Heart left ventricle (tissue), 16 donors: ENCODE data around the gene PIAS2. TPM values are rescaled to one million over a fixed set of nuclear protein-coding genes. Genes with fewer than 3 reads are reported as not detected.

Experiments used
- ATAC-seq, 4 donors: fragments of 200-7000 bp; cut with Tn5 transposase; one replicate each; pipeline ENCODE4 v1.9.1; 2020 to 2022; ENCODE audit warnings: moderate library complexity in 4 of 4, mild to moderate bottlenecking in 3 of 4, moderate number of reproducible peaks in 1 of 4
- DNase-seq, 5 donors: peaks; one replicate each; pipeline ENCODE4 v3.0.0-alpha.2; 2020
- H3K27ac ChIP-seq, 12 donors: fragments of 200-600 bp; sonication (generic) in 4 of 12; one replicate each; pipeline versions ENCODE4 v1.5.0 to v1.8.0; 2016 to 2022; ENCODE audit warnings: mild to moderate bottlenecking in 2 of 12
- H3K27me3 ChIP-seq, 9 donors: fragments of 200-600 bp; sonication (generic) in 2 of 9; one replicate each; pipeline versions ENCODE4 v1.5.1 to v1.8.0; 2016 to 2022; ENCODE audit warnings: mild to moderate bottlenecking in 3 of 9
- H3K36me3 ChIP-seq, 9 donors: fragments of 200-600 bp; sonication (generic) in 2 of 9; one replicate each; pipeline versions ENCODE4 v1.5.0 to v1.8.0; 2018 to 2022; ENCODE audit warnings: mild to moderate bottlenecking in 2 of 9
- H3K4me1 ChIP-seq, 12 donors: fragments of 200-600 bp; sonication (generic) in 4 of 12; one replicate each; pipeline versions ENCODE4 v1.5.0 to v1.8.0; 2016 to 2022; ENCODE audit warnings: mild to moderate bottlenecking in 3 of 12
- H3K4me3 ChIP-seq, 12 donors: fragments of 200-600 bp; sonication (generic) in 4 of 12; one replicate each; pipeline versions ENCODE4 v1.5.0 to v1.8.0; 2017 to 2022; ENCODE audit warnings: mild to moderate bottlenecking in 9 of 12, moderate library complexity in 4 of 12
- H3K9me3 ChIP-seq, 12 donors: fragments of 200-600 bp; sonication (generic) in 4 of 12; one replicate each; pipeline versions ENCODE4 v1.5.0 to v1.8.0; 2016 to 2022; ENCODE audit warnings: mild to moderate bottlenecking in 1 of 12
- CTCF ChIP-seq, 12 donors: fragments of 200-600 bp; sonication (generic) in 4 of 12; IDR thresholded peaks; one replicate each; pipeline versions ENCODE4 v1.5.0 to v1.8.0; 2018 to 2022; ENCODE audit warnings: antibody characterized with exemption in 12 of 12, mild to moderate bottlenecking in 5 of 12
- POLR2A ChIP-seq, 2 donors: fragments of 450-650 bp; IDR thresholded peaks; one replicate each; pipeline ENCODE4 v1.6.1; 2017; ENCODE audit warnings: antibody characterized with exemption in 2 of 2, mild to moderate bottlenecking in 2 of 2, moderate library complexity in 2 of 2
- WGBS, 4 donors: extraction: QIAGEN DNeasy Blood & Tissue Kit in 2 of 4; methylation state at CpG; one replicate each; pipeline versions ENCODE4 v1.1.5 to v1.1.7; 2013 to 2018; 5-methylcytosine and 5-hydroxymethylcytosine counted together
- intact Hi-C, 10 donors: fragments of 100-400 bp; cut with DNase I; formaldehyde crosslinking; loops; one replicate each; pipeline versions ENCODE4 v1.11.1 to v1.14.2; 2022
- polyA plus RNA-seq, 2 donors: library from polyadenylated mRNA; stranded (reverse); fragments of 200-250 nt; gene quantifications; one replicate each; pipeline ENCODE4 v1.2.3, GENCODE V29; 2013
- total RNA-seq, 9 donors: library from RNA; depleted of rRNA in 2 of 9; stranded (reverse); fragments of >200 nt in 2 of 9; fragmentation: NEBNext Ultra II Directional in 3 of 9; extraction: Animal tissue kit (Norgen Biotek cat#: 25700) in 3 of 9; gene quantifications; one replicate each; pipeline versions ENCODE4 v1.1.0 to v1.2.4, GENCODE V29; 2016 to 2023
- donor health status: ischemic (EF 13 %, LVEDD 7.1; RV severe dilation, severe dysfunction).
- donor health status: healthy with polysubstance abuse.
- donor health status: DM: no; HTN: yes; CAD: no.
- donor health status: DM: no; HTN: no; CAD: no.
- donor health status: ischemic (EF 25% LVEDD 6.9; RV normal size, moderate dysfunction).
- donor health status: ischemic (EF 25% LVEDD 5.7; RV mildly dilated, moderate dysfunction).
- donor health status: healthy.
- donor health status: DM: yes; HTN: yes; CAD: no.
- donor health status: ischemic (EF 35%, LVEDD 5.7; RV mildly dilated, moderate dysfunction).
- donor health status: nonischemic (EF 11% LVEDD 7.7; RV severe dilation, severe dysfunction).
- donor health status: DM: yes; HTN: yes; CAD: no.
- donor health status: PGD.
- donor health status: ischemic (EF 29% LVEDD 5.4; RV normal size, mild dysfunction).
- donor health status: nonischemic (EF 23%, LVEDD 6.1; RV moderate dilation, normal function).

The PIAS2 gene
- total and polyA plus RNA-seq, 11 donors = 5.4 to 40.7 (median 30.9) TPM

- H3K27ac ChIP-seq = no peak overlapping the region
- DNase-seq = no peak
- H3K9me3 ChIP-seq = no peaks in the 10 kb centered on the region
- H3K4me1 ChIP-seq = peaks cover 0 to 5% (median 0%) of the 10 kb centered on the region in 12 donors
- intact Hi-C loops = loop anchor here in 1 of 10 donors (2.0 kb wide), 1 partner anchor 16 kb away; no protein-coding TSS in a partner anchor
- H3K27me3 ChIP-seq = no peaks in the 10 kb centered on the region
- no peak for TF ChIP-seq POLR2A (IDR thresholded peaks at IDR 0.05)
- no peak for ATAC-seq
- H3K4me3 ChIP-seq = no peak overlapping the region
- peaks cover 0 to 66% (median 45%) of the 10 kb centered on the region in 9 donors for H3K36me3 ChIP-seq
These were observed 86.7 kb downstream of the PIAS2 start for GRCh38 chr18:46830633-46831032.

- H3K9me3 ChIP-seq = no peaks in the 10 kb centered on the region
- peaks cover 0 to 5% (median 0%) of the 10 kb centered on the region in 12 donors for H3K4me1 ChIP-seq
- no peaks in the 10 kb centered on the region for H3K27me3 ChIP-seq
- H3K36me3 ChIP-seq = peaks cover 0 to 66% (median 49%) of the 10 kb centered on the region in 9 donors
- intact Hi-C loops = loop anchor here in 2 of 10 donors (2.0 to 10.0 kb wide), 2 partner anchors 17 to 145 kb away; no protein-coding TSS in a partner anchor
- H3K4me3 ChIP-seq = no peak overlapping the region
- TF ChIP-seq CTCF (IDR thresholded peaks at IDR 0.05) = peak in 1 of 12 donors; percentile 15
- TF ChIP-seq POLR2A (IDR thresholded peaks at IDR 0.05) = no peak
- ATAC-seq = no peak
- WGBS, 4 donors = 89 to 94% (median 93%) methylated on average over 1 of the region's 1 CpG
- DNase-seq = no peak
- no peak overlapping the region for H3K27ac ChIP-seq
These were observed 87.4 kb downstream of the PIAS2 start for GRCh38 chr18:46829947-46830346.

GRCh38 chr18:46829531-46829930, 87.8 kb downstream of the PIAS2 start:
- Histone ChIP-seq H3K36me3 (peaks cover 0 to 62% (median 46%) of the 10 kb centered on the region in 9 donors), H3K4me3 (no peak overlapping the region), H3K4me1 (peaks cover 0 to 5% (median 0%) of the 10 kb centered on the region in 12 donors), H3K9me3 (no peaks in the 10 kb centered on the region), H3K27me3 (no peaks in the 10 kb centered on the region), H3K27ac (no peak overlapping the region)
- intact Hi-C loops = loop anchor here in 1 of 10 donors (10.0 kb wide), 1 partner anchor 145 kb away; no protein-coding TSS in a partner anchor
- DNase-seq = no peak
- TF ChIP-seq POLR2A (IDR thresholded peaks at IDR 0.05) (no peak), CTCF (IDR thresholded peaks at IDR 0.05) (no peak)
- WGBS, 4 donors = 50 to 56% (median 55%) methylated on average over 4 of the region's 4 CpGs
- no peak for ATAC-seq

GRCh38 chr18:46821856-46822711, 95.2 kb downstream of the PIAS2 start:
- TF ChIP-seq POLR2A (IDR thresholded peaks at IDR 0.05) = no peak
- no peak for TF ChIP-seq CTCF (IDR thresholded peaks at IDR 0.05)
- Histone ChIP-seq H3K4me3 (no peak overlapping the region), H3K27ac (no peak overlapping the region), H3K27me3 (no peaks in the 10 kb centered on the region), H3K9me3 (no peaks in the 10 kb centered on the region), H3K4me1 (no peaks in the 10 kb centered on the region), H3K36me3 (peaks cover 0 to 66% (median 9%) of the 10 kb centered on the region in 9 donors)
- intact Hi-C loops = loop anchor here in 3 of 10 donors (5.0 to 10.0 kb wide), 3 partner anchors 65 to 145 kb away; partner anchors contain the start of gene ST8SIA5 (in 1 of the 3)
- ATAC-seq = no peak
- WGBS, 4 donors = 80 to 90% (median 87%) methylated on average over 3 of the region's 3 CpGs
- DNase-seq = no peak
